Subcutaneous adipose tissue (tissue), 4 donors: ENCODE results near the gene PCBP3. TPM values are rescaled to one million over a fixed set of nuclear protein-coding genes. Genes with fewer than 3 reads are reported as not detected.

ENCODE experiments used
- total RNA-seq, 4 donors: library from RNA; depleted of rRNA; stranded (reverse); fragments of >200 nt; gene quantifications; one replicate each; pipeline ENCODE4 v1.1.0, GENCODE V29; 2016
- TF ChIP-seq, protein P1 (sequence below): fragments of 450-650 bp; IDR thresholded peaks from one replicate; pipeline ENCODE4 v1.5.1; 2016; ENCODE audit warnings: low read depth, mild to moderate bottlenecking, control low read depth, antibody characterized with exemption, moderate library complexity

Gene PCBP3
- total RNA-seq, 4 donors from 2014 or later = 3.4 to 11.0 (median 5.7) TPM

DNA sequence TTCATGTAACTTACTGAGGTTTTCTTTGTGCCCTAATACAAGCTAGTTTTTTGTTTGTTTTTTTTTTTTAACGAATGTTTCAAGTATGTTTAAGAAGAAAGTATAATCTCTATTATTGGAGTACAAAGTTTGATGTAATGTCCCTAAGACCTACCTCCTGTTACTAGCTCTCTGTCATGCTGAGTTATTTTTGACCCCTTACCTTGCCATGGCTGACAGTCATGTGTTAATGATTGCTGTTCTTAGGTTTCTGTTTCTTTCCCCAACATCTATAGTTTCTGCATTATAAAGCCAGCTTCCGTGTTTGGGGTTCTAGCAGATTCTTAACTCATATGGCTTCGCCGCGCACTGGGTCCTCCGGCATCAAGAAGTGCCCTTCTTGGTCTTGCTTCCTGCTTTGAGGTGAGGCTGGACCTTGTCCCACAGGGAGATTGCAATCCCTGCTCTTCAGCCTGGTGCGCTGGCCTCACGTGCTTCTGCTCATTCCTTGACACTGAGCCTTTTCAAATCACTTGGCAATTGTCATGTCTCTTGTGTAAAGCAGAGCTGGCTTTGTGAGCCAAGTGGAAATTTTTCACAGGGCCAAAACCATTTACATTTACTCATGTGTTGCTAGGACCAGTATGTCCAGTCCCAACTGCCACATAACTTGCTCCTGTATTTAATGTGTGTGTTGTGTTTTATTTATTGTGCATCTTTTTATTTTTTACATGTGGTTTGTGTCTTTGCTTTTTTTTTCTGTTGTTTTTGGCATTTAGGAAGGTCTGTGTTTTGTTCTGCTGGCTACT, 203.0 kb downstream of the PCBP3 start:
- TF ChIP-seq, protein P1, sequence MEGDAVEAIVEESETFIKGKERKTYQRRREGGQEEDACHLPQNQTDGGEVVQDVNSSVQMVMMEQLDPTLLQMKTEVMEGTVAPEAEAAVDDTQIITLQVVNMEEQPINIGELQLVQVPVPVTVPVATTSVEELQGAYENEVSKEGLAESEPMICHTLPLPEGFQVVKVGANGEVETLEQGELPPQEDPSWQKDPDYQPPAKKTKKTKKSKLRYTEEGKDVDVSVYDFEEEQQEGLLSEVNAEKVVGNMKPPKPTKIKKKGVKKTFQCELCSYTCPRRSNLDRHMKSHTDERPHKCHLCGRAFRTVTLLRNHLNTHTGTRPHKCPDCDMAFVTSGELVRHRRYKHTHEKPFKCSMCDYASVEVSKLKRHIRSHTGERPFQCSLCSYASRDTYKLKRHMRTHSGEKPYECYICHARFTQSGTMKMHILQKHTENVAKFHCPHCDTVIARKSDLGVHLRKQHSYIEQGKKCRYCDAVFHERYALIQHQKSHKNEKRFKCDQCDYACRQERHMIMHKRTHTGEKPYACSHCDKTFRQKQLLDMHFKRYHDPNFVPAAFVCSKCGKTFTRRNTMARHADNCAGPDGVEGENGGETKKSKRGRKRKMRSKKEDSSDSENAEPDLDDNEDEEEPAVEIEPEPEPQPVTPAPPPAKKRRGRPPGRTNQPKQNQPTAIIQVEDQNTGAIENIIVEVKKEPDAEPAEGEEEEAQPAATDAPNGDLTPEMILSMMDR = no peak

DNA sequence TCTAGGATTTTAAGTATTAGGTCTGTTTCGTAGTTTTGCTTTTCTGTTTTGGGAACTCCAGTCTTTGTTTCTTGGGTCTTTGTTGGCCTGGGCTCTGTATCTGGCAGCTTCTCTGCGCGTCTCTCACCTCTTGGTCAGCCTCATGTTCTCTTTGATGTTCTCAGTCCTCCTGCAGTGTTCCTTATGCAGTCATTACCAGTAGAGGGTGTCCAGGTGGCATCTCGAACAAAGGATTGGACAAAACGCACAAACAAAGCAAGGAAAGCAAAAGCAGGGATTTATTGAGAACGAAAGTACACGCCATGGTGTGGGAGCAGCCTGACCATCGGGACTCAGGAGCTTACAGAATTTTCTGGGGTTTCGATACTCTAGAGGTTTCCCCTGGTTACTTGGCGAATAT, 204.3 kb downstream of the PCBP3 start:
- TF ChIP-seq, protein P1 = no peak

DNA sequence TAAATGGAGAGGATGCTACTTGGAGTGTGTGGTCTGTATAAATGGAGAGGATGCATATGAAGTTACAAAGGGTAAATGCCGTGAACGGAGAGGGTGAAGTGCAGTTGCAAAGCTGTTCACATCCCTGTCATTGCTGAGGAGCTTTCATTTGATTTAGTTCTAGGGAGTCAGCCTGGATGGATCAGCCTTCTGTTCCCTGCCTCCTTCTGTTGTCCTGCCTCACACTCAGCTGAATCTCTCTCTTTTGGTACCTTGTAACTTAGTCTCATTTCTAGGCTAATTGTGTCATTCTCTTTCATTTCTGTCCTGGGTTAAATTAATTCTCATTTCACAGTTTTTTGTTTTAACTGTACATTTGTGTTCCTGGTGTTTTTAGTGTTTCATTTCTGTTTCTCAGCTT, 204.8 kb downstream of the PCBP3 start:
- TF ChIP-seq, protein P1 = no peak

DNA sequence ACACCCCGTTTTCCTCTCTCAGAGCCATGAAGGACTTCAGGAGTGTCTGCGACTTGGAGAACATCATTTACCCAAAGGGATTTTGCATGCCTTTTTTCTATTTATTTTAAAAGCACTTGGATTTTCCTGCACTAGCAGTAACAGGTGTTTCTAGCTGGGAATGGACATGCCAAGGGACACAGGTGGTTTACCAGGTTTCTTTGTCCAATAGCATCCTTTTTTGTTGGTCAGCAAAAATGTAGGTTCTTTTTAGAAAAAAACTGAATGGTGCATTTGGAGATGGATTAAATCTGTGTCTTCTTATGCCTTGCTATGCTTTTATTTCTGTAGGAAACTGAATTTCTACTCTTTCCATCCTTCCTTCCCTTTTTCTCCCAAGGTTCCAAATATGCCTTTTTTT, 205.3 kb downstream of the PCBP3 start:
- TF ChIP-seq, protein P1 = no peak

DNA sequence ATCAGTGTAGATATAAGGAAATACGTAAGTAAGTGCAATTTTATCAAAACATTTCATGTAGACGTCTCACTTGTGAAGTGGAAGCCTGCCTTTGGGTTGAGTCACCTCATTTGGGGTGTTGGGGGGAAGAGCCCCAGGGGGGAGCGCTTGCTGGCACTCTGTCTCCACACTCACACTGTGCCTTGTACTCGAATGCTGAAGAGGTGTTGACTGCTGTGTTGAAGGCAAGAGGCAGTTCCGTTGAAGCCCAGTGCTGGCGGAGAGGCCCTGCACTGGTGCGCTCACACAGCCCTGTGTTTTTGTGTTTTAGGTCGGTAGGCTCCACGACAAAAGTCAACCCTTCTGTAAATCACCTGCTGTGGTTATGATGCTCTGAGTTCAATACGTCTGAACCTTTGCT, 206.1 kb downstream of the PCBP3 start:
- TF ChIP-seq, protein P1 = no peak

DNA sequence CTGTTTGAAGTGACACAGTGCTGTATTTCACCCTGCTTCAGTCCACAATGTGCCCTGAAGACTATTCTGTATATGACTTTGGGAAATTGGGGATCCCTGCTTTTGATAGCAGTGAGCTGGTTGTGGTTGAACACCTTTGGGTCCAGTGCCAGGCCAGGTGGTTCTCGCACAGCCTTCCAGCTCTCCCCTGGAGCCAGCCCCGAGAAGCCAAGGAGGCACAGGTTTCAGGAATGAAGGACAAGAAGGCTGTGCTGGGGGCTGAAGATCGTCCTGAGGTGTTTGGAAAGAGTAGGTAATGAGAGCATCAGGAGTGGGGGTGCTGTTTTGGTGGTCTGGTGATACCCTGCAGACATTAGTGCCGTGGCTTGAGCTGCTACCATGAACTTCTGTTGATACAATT, 206.7 kb downstream of the PCBP3 start:
- TF ChIP-seq, protein P1 = no peak

DNA sequence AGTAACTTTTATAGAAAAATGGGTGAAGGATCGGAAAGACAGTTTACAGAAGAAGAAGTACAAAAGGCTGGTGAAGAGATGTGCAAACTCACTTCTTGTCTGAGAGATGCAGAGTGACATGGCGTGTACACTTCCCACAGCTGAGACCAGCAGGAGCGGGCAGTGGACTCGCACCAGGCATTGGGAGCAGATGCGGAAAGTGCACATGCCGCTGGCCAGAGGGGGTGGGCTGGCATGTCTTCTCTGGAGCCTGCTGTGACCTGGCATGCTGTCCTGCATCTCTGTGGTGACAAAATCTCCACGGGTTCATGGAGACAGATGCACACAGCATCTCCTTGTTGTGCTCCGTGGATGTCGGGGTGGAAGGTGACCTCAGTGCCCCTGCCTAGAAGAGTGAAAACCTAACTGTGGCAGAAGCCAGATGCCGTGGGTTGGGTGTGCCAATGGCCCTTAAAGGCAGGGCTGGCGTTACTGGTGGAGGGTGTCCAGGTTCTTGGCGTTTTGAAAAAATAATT, 209.4 kb downstream of the PCBP3 start:
- TF ChIP-seq, protein P1 = no peak
